ENCODE data around the gene NAPSA. TPM values are rescaled to one million over a fixed set of nuclear protein-coding genes. Genes with fewer than 3 reads are reported as not detected.

Gene NAPSA
- total RNA-seq, 1 donor from 2014 or later = 1.3 TPM

- no peak for DNase-seq (ENCODE audit: extremely low spot score, unreplicated experiment)
- Mint-ChIP-seq H3K27ac (ENCODE audit: unreplicated experiment) (no peak overlapping the region), H3K36me3 (ENCODE audit: unreplicated experiment) (peaks cover 5% of the 10 kb centered on the region), H3K4me1 (ENCODE audit: unreplicated experiment) (no peaks in the 10 kb centered on the region), H3K4me3 (ENCODE audit: unreplicated experiment) (no peak overlapping the region), H3K27me3 (ENCODE audit: unreplicated experiment) (no peaks in the 10 kb centered on the region), H3K9me3 (ENCODE audit: unreplicated experiment) (no peaks in the 10 kb centered on the region)
- no peak for TF ChIP-seq CTCF (IDR thresholded peaks at IDR 0.05)
Measured at GRCh38 chr19:50410109-50410508, 44.7 kb upstream of the NAPSA start.

DNA sequence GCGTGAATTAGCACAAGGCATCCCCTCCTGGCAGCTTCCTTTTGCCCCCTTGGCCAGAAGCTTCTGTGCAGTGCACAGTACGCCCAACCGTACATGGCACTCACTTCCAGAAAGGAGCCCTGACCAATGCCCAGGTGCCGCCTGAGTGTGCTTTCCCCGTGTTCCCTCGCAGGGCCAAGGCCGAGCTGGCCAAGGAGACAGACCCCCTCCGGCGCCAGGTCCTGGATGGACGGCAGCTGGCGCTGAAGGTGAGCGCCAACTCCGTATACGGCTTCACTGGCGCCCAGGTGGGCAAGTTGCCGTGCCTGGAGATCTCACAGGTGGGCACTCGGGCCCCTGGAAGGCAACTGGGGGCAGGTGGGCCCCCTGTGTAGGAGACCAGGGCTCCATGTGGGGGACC is 43.9 kb upstream of the NAPSA start:
- DNase-seq (ENCODE audit: extremely low spot score, unreplicated experiment) = no peak
- Mint-ChIP-seq H3K4me3 (ENCODE audit: unreplicated experiment) (no peak overlapping the region), H3K27me3 (ENCODE audit: unreplicated experiment) (no peaks in the 10 kb centered on the region), H3K9me3 (ENCODE audit: unreplicated experiment) (no peaks in the 10 kb centered on the region), H3K4me1 (ENCODE audit: unreplicated experiment) (no peaks in the 10 kb centered on the region), H3K36me3 (ENCODE audit: unreplicated experiment) (peaks cover 5% of the 10 kb centered on the region), H3K27ac (ENCODE audit: unreplicated experiment) (no peak overlapping the region)
- no peak for TF ChIP-seq CTCF (IDR thresholded peaks at IDR 0.05)

DNA sequence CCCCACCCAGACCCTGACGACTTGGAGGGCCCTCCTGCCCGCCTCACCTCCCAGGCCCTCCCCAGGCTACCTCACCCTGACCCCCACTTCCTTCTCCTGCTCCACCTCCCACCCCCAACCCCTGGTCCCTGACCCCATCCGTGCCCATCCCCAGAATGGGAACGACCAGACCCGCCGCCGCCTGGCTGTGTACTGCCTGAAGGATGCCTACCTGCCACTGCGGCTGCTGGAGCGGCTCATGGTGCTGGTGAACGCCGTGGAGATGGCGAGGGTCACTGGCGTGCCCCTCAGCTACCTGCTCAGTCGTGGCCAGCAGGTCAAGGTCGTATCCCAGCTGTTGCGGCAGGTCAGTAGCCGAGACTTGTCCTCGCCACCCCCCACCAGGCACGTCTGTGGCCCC is 41.4 kb upstream of the NAPSA start:
- Mint-ChIP-seq H3K9me3 (ENCODE audit: unreplicated experiment) (no peaks in the 10 kb centered on the region), H3K27me3 (ENCODE audit: unreplicated experiment) (no peaks in the 10 kb centered on the region), H3K4me3 (ENCODE audit: unreplicated experiment) (no peak overlapping the region), H3K4me1 (ENCODE audit: unreplicated experiment) (no peaks in the 10 kb centered on the region), H3K27ac (ENCODE audit: unreplicated experiment) (no peak overlapping the region), H3K36me3 (ENCODE audit: unreplicated experiment) (peaks cover 5% of the 10 kb centered on the region)
- TF ChIP-seq CTCF (IDR thresholded peaks at IDR 0.05) = no peak
- DNase-seq (ENCODE audit: extremely low spot score, unreplicated experiment) = no peak

GRCh38 chr19:50406156-50406820 is 40.8 kb upstream of the NAPSA start:
- Mint-ChIP-seq H3K27me3 (ENCODE audit: unreplicated experiment) (no peaks in the 10 kb centered on the region), H3K27ac (ENCODE audit: unreplicated experiment) (no peak overlapping the region)

More at GRCh38 chr19:50406156-50406820, 40.8 kb upstream of the NAPSA start:
- H3K4me3 Mint-ChIP-seq (ENCODE audit: unreplicated experiment) = no peak overlapping the region
- DNase-seq (ENCODE audit: extremely low spot score, unreplicated experiment) = no peak
- no peaks in the 10 kb centered on the region for H3K4me1 Mint-ChIP-seq (ENCODE audit: unreplicated experiment)
- no peak for TF ChIP-seq CTCF (IDR thresholded peaks at IDR 0.05)
- peaks cover 5% of the 10 kb centered on the region for H3K36me3 Mint-ChIP-seq (ENCODE audit: unreplicated experiment)
- H3K9me3 Mint-ChIP-seq (ENCODE audit: unreplicated experiment) = no peaks in the 10 kb centered on the region
